ENCODE results near the gene MYO1H. TPM values are rescaled to one million over a fixed set of nuclear protein-coding genes. Genes with fewer than 3 reads are reported as not detected.

The MYO1H gene
- total and polyA plus RNA-seq, 2 of the 13 experiments (the other 11 are each of a cell fraction or from before 2014, with no cell fraction given) = not detected

GRCh38 chr12:109477185-109477962, 129.7 kb downstream of the MYO1H start, which contains the start of the genes KCTD10 and UBE3B (continued):
- TF ChIP-seq NFAT5 (CRISPR knock-in tag; IDR thresholded peaks at IDR 0.05) (no peak), ZNF615 (CRISPR knock-in tag; IDR thresholded peaks at IDR 0.05; ENCODE audit: borderline replicate concordance) (0 out of 2 replicates have a peak, but pooled peaks have one; percentile 33), ZNF205 (CRISPR knock-in tag; IDR thresholded peaks at IDR 0.05) (0 out of 2 replicates have a peak, but pooled peaks have one; percentile 25), ZNF329 (CRISPR knock-in tag; IDR thresholded peaks at IDR 0.05; ENCODE audit: low read depth) (no peak), PRDM4 (CRISPR knock-in tag; IDR thresholded peaks at IDR 0.05; ENCODE audit: borderline replicate concordance) (no peak), ZNF260 (CRISPR knock-in tag; IDR thresholded peaks at IDR 0.05; ENCODE audit: borderline replicate concordance, low read depth) (no peak), TFDP1 (CRISPR knock-in tag; IDR thresholded peaks at IDR 0.05; ENCODE audit: borderline replicate concordance) (no peak), ZSCAN22 (CRISPR knock-in tag; IDR thresholded peaks at IDR 0.05) (peak; percentile 27; the same call in 1 of the 2 replicates), CENPBD1 (CRISPR knock-in tag; IDR thresholded peaks at IDR 0.05; ENCODE audit: borderline replicate concordance, low read depth) (no peak), ZNF333 (CRISPR knock-in tag; IDR thresholded peaks at IDR 0.05; ENCODE audit: borderline replicate concordance) (peak; percentile 83; the same call in 1 of the 2 replicates), ELF3 (CRISPR knock-in tag; IDR thresholded peaks at IDR 0.05) (no peak)

Data from HepG2 (cell line).